HG03571 (cell line): Measurements from ENCODE around the gene SMIM11.
"Not testable (repeated sequence)": the region's sequence is repeated elsewhere in the genome, so short reads cannot be mapped to it uniquely, and the experiment has no call there.

ENCODE experiments used
- ATAC-seq: cut with Tn5 transposase; IDR thresholded peaks from one replicate; pipeline ENCODE4 v1.9.1; 2021; ENCODE audit not compliant: unreplicated experiment

SMIM11 gene

DNA sequence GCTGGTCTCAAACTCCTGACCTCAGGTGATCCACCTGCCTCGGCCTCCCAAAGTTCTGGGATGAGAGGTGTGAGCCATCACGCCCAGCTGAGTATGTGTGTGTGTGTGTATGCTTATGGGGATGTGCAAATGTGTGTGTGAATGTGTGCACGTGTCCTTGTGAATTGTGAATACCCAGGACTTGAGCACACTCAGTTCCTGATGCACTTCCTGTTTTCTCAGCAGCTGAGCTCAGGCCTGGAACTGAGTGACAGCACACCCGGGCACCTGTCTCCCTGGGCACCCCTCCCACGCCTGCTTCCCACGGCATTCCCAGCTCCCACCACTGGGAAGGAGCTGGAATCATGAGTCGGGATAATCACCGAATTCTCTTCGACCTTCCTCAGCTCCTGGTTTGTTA lies 32.0 kb downstream of the SMIM11 start:
- ATAC-seq: not testable (repeated sequence)

DNA sequence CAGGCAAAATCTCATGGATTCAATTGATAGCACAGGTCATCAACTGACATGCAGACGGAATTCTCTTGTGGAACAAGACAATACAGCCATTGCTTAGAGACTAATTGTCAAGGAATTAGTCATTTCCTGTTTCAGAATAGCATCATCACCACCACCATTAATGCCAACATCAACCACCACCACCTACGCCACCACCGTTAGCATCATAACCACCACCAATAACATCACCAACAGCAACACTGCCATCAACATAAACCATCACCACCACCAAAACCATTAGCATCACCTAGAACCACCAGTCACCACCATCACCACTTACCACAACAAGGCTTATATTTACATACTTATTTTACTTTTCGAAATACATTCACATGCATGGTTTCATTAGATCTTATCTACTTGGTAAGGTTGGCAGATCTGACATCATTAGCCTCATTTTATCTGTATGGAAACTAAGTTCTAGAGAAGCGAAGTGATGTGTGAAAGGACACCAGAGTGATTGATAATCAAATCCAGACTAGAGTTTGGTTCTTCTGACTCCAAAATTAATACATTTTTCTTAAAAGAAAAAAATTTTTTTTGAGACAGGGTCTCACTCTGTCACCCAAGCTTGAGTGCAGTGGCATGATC lies 42.3 kb downstream of the SMIM11 start:
- ATAC-seq: not testable (repeated sequence)

DNA sequence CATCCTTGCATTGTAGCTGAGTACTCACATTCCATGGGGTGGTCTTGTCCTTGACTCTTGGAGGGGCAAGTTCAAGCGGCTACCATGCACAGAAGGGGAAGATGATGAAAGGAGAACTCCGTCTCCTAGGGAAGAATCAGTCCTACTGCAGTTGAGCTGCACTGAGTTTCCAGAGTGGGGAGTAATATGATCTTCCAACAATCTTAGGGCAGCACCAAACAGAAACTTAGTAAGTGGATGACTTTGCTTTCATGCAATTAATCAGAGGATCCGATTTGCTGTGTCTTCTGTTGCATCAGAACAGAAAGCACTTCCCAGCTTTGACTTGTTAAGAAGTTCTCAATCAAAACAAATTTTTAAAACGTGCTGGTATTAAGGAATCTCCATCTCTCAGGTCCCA lies 48.5 kb downstream of the SMIM11 start, which contains the start of gene SMIM34:
Gene SMIM34 (minus strand): TSS at position 147 of the 400 bp plus-strand sequence. CDS start 112 bp downstream, at position 35.
- not testable (repeated sequence) for ATAC-seq

DNA sequence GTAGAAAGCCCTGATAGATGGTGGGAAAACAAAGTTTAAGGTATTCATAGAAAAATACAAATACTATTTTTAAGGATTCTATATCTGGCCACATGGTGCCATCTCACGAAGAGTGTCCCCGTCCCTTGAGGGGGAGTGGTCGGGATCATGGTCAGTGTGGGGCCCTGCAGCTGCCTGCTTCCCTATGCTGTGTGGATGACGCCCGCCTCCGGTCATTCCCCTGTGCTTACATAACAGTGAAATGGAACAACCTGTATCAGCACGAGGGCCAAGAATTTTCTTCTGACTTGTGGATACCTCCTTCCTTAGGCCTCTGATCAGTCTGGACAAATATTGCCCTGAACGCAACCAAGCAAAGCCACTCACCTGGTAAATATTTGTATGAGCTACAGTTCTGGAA lies 52.0 kb downstream of the SMIM11 start:
- not testable (repeated sequence) for ATAC-seq

DNA sequence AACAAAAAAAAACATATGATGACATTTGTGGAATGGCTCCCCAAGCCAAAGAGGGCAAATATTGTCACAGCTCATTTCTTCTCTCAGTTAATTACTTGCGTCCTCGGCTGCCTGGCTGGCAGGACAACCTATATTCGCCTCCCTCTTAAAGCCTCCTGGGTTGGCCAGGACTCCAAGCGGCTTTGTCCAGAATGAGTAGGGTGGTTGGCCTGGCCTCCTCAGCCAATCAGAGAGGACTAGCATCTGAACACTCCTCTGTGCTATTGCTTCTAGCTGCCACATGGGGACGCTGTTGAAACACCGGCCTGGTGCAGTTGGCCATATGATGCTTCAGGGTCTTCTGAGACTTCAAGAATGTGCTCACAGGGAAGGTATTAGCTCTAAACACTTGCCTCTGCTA lies 53.1 kb downstream of the SMIM11 start:
- ATAC-seq: not testable (repeated sequence)

DNA sequence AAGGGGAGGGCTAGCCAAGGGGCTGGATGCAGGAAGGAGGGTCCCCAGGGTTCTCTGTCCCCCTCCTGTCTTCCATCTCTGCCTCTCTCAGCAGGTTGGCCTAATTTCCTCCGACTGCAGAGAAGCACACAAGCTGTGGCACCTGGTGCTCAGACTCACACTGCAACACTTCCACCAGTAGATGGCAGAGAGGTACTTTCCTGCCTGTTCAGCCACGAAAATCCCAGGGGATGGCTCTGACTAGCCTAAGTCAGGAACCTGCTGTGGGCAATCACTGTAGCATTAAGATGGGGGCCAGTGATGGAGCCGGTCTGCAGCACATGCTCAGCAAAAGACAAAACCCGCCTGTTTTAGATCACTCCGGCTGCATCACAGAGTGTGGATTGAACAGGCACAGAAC lies 54.4 kb downstream of the SMIM11 start:
- ATAC-seq: not testable (repeated sequence)
